ENCODE measurements around the gene NOTCH4. TPM values are rescaled to one million over a fixed set of nuclear protein-coding genes. Genes with fewer than 3 reads are reported as not detected.

NOTCH4 gene
- total and polyA plus RNA-seq, 2 experiments from 2014 or later = 2.7 to 2.8 TPM

DNA sequence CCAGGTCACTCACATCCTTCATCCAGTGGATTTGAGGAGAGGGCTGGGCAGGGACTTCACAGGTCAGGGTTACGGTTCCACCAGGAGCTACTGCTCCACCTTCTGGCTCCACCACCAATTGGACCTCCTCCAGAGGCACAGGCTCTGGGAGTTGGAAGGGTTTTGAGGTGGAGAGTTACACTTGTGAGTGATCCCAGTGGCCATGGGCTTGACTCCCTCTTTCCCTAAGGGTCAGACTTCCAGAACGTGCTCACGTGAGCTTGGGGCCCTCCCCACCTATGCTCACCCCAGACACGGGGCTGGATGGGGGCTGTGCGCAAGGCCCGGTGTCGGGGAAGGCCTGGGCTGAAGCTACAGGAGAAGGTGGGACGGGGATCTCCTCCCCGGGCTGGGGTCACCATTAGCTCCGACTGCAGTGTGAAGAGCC lies 41.3 kb downstream of the NOTCH4 start:
- H3K36me3 Mint-ChIP-seq (ENCODE audit: low read depth) = peaks cover 68% of the 10 kb centered on the region
- peaks cover 13% of the 10 kb centered on the region for H3K79me2 ChIP-seq (replicated peaks; ENCODE audit: insufficient read depth)
- no peaks in the 10 kb centered on the region for H4K20me1 ChIP-seq (replicated peaks; ENCODE audit: insufficient read depth)
- peaks cover 13% of the 10 kb centered on the region for H3F3A ChIP-seq (replicated peaks; ENCODE audit: low read depth)
- no peak overlapping the region for H3K4me3 ChIP-seq
- peaks cover 9% of the 10 kb centered on the region; the same call in 1 of the 2 replicates for H3K4me1 ChIP-seq (ENCODE audit: insufficient read depth)
- peaks cover 19% of the 10 kb centered on the region for H3K27me3 Mint-ChIP-seq (ENCODE audit: insufficient read depth, low read depth, poor library complexity)
- no peak overlapping the region for H3K4me3 Mint-ChIP-seq
- no peaks in the 10 kb centered on the region for H3K9me3 Mint-ChIP-seq
- peaks cover 4% of the 10 kb centered on the region for H3K36me3 ChIP-seq (ENCODE audit: insufficient read depth)
- no peak overlapping the region for H3K27ac Mint-ChIP-seq
- H2AFZ ChIP-seq = no peak overlapping the region
- H3K27me3 ChIP-seq (ENCODE audit: insufficient read depth) = no peaks in the 10 kb centered on the region
- no peak overlapping the region for H3K27ac ChIP-seq (ENCODE audit: low read depth)
- DNase-seq (ENCODE audit: low spot score) = no peak
- no peak for TF ChIP-seq EZH2 (IDR thresholded peaks at IDR 0.05; ENCODE audit: low read depth, unreplicated experiment)
- TF ChIP-seq, protein P1, sequence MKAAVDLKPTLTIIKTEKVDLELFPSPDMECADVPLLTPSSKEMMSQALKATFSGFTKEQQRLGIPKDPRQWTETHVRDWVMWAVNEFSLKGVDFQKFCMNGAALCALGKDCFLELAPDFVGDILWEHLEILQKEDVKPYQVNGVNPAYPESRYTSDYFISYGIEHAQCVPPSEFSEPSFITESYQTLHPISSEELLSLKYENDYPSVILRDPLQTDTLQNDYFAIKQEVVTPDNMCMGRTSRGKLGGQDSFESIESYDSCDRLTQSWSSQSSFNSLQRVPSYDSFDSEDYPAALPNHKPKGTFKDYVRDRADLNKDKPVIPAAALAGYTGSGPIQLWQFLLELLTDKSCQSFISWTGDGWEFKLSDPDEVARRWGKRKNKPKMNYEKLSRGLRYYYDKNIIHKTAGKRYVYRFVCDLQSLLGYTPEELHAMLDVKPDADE (IDR thresholded peaks at IDR 0.05) = no peak
- TF ChIP-seq, protein P2, sequence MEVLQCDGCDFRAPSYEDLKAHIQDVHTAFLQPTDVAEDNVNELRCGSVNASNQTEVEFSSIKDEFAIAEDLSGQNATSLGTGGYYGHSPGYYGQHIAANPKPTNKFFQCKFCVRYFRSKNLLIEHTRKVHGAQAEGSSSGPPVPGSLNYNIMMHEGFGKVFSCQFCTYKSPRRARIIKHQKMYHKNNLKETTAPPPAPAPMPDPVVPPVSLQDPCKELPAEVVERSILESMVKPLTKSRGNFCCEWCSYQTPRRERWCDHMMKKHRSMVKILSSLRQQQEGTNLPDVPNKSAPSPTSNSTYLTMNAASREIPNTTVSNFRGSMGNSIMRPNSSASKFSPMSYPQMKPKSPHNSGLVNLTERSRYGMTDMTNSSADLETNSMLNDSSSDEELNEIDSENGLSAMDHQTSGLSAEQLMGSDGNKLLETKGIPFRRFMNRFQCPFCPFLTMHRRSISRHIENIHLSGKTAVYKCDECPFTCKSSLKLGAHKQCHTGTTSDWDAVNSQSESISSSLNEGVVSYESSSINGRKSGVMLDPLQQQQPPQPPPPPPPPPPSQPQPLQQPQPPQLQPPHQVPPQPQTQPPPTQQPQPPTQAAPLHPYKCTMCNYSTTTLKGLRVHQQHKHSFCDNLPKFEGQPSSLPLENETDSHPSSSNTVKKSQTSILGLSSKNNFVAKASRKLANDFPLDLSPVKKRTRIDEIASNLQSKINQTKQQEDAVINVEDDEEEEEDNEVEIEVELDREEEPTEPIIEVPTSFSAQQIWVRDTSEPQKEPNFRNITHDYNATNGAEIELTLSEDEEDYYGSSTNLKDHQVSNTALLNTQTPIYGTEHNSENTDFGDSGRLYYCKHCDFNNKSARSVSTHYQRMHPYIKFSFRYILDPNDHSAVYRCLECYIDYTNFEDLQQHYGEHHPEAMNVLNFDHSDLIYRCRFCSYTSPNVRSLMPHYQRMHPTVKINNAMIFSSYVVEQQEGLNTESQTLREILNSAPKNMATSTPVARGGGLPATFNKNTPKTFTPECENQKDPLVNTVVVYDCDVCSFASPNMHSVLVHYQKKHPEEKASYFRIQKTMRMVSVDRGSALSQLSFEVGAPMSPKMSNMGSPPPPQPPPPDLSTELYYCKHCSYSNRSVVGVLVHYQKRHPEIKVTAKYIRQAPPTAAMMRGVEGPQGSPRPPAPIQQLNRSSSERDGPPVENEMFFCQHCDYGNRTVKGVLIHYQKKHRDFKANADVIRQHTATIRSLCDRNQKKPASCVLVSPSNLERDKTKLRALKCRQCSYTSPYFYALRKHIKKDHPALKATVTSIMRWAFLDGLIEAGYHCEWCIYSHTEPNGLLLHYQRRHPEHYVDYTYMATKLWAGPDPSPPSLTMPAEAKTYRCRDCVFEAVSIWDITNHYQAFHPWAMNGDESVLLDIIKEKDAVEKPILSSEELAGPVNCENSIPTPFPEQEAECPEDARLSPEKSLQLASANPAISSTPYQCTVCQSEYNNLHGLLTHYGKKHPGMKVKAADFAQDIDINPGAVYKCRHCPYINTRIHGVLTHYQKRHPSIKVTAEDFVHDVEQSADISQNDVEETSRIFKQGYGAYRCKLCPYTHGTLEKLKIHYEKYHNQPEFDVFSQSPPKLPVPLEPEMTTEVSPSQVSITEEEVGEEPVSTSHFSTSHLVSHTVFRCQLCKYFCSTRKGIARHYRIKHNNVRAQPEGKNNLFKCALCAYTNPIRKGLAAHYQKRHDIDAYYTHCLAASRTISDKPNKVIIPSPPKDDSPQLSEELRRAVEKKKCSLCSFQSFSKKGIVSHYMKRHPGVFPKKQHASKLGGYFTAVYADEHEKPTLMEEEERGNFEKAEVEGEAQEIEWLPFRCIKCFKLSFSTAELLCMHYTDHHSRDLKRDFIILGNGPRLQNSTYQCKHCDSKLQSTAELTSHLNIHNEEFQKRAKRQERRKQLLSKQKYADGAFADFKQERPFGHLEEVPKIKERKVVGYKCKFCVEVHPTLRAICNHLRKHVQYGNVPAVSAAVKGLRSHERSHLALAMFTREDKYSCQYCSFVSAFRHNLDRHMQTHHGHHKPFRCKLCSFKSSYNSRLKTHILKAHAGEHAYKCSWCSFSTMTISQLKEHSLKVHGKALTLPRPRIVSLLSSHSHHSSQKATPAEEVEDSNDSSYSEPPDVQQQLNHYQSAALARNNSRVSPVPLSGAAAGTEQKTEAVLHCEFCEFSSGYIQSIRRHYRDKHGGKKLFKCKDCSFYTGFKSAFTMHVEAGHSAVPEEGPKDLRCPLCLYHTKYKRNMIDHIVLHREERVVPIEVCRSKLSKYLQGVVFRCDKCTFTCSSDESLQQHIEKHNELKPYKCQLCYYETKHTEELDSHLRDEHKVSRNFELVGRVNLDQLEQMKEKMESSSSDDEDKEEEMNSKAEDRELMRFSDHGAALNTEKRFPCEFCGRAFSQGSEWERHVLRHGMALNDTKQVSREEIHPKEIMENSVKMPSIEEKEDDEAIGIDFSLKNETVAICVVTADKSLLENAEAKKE (CRISPR knock-in tag; IDR thresholded peaks at IDR 0.05) = no peak
- no peak for TF ChIP-seq JUNB (IDR thresholded peaks at IDR 0.05; ENCODE audit: unreplicated experiment)
- TF ChIP-seq EZH2phosphoT487 (IDR thresholded peaks at IDR 0.05; ENCODE audit: unreplicated experiment) = no peak
- no peak for TF ChIP-seq STAT1 (IDR thresholded peaks at IDR 0.05; ENCODE audit: unreplicated experiment)
- TF ChIP-seq NANOG (IDR thresholded peaks at IDR 0.05; ENCODE audit: borderline replicate concordance) = no peak
- no peak for TF ChIP-seq POLR2AphosphoS5 (IDR thresholded peaks at IDR 0.05; ENCODE audit: low read depth)
- no peak for TF ChIP-seq CREB1 (CRISPR knock-in tag; IDR thresholded peaks at IDR 0.05; ENCODE audit: low read depth)
- no peak overlapping the region for H3K4me2 ChIP-seq
- H3K4me1 Mint-ChIP-seq = peaks cover 36% of the 10 kb centered on the region
- no peaks in the 10 kb centered on the region for H3K9me2 ChIP-seq (ENCODE audit: insufficient read depth)
- no peak for ATAC-seq

All from GM23338 (cell line).